GM12878 (cell line): Measurements from ENCODE around the gene CD48. TPM values are rescaled to one million over a fixed set of nuclear protein-coding genes. Genes with fewer than 3 reads are reported as not detected.

Experiments used
- ATAC-seq: fragments of 200-7000 bp; cut with Tn5 transposase; 3 replicates; pipeline ENCODE4 v1.9.1; 2020; ENCODE audit warnings: mild to moderate bottlenecking, moderate library complexity
- BruUV-seq: library from RNA; stranded (reverse); fragments of 400-500 nt; replicated peaks from 2 replicates; lab custom pipeline; 2021; lab: Mats Ljungman, UMichigan
- CTCF ChIA-PET: fragments of 300-600 bp; sonication (Branson Sonifier 250); formaldehyde crosslinking; extraction: SDS; loops from one replicate; lab custom pipeline; 2021; ENCODE audit warnings: inconsistent platforms; lab: Yijun Ruan, JAX
- POLR2A ChIA-PET: fragments of 350-600 bp; formaldehyde crosslinking; extraction: SDS; loops from one replicate; lab custom pipeline; 2021; ENCODE audit warnings: inconsistent platforms; lab: Charles Lee
- RAD21 ChIA-PET: fragments of 300-600 bp; sonication (Branson Sonifier 250); formaldehyde crosslinking; loops from one replicate; lab custom pipeline; 2023; ENCODE audit warnings: antibody characterized with exemption; ENCODE audit not compliant: unreplicated experiment; lab: Charles Lee
- SMC1A ChIA-PET: fragments of 300-600 bp; sonication (Branson Sonifier 250); formaldehyde crosslinking; loops from one replicate; lab custom pipeline; 2023; ENCODE audit not compliant: unreplicated experiment, uncharacterized antibody; lab: Charles Lee
- DNase-seq: peaks from one replicate; pipeline ENCODE4 v3.0.0-alpha.2; 2011; ENCODE audit warnings: low read depth, low spot score
- FAIRE-seq: peaks from 3 replicates; lab custom pipeline; 2011; peaks lifted over from hg19 to GRCh38; lab: Jason Lieb, UNC
- H2AFZ ChIP-seq: 2 replicates; pipeline ENCODE4 v1.6.0; 2011; ENCODE audit warnings: low read depth, low read length, control low read depth; ENCODE audit not compliant: control insufficient read depth
- H3K27ac ChIP-seq: 2 replicates; pipeline ENCODE4 v1.5.1; 2011; ENCODE audit warnings: control low read depth; ENCODE audit not compliant: control insufficient read depth, insufficient read depth
- H3K27me3 ChIP-seq, 2 experiments: replicated peaks in 1 of 2; 2 replicates each; pipeline versions ENCODE4 v1.6.0 to v1.6.1; 2011; ENCODE audit warnings: low read length in 1 of 2; ENCODE audit not compliant: control insufficient read depth in 2 of 2, insufficient read depth in 2 of 2
- H3K36me3 ChIP-seq, 2 experiments: 2 replicates each; pipeline ENCODE4 v1.5.1; 2011; ENCODE audit warnings: low read length in 1 of 2; ENCODE audit not compliant: control insufficient read depth in 2 of 2, insufficient read depth in 2 of 2
- H3K4me1 ChIP-seq: 2 replicates; pipeline ENCODE4 v1.6.1; 2011; ENCODE audit warnings: mild to moderate bottlenecking, low read length, moderate library complexity, mixed read lengths; ENCODE audit not compliant: control insufficient read depth, insufficient read depth
- H3K4me2 ChIP-seq: 2 replicates; pipeline ENCODE4 v1.6.0; 2011; ENCODE audit warnings: control low read depth; ENCODE audit not compliant: control insufficient read depth, insufficient read depth
- H3K4me3 ChIP-seq: fragments of 200-600 bp; sonication (generic); 2 replicates; pipeline ENCODE4 v1.5.1; 2016
- H3K79me2 ChIP-seq: 2 replicates; pipeline ENCODE4 v1.6.0; 2011; ENCODE audit warnings: low read length; ENCODE audit not compliant: control insufficient read depth, insufficient read depth
- H3K9ac ChIP-seq: 2 replicates; pipeline ENCODE4 v1.8.0; 2011; ENCODE audit warnings: low read length, control low read depth, mixed read lengths; ENCODE audit not compliant: control insufficient read depth, insufficient read depth
- H3K9me3 ChIP-seq: replicated peaks from 3 replicates; pipeline ENCODE4 v1.5.1; 2011; ENCODE audit warnings: mild to moderate bottlenecking, low read length; ENCODE audit not compliant: control insufficient read depth, insufficient read depth
- H4K20me1 ChIP-seq: 2 replicates; pipeline ENCODE4 v1.6.0; 2011; ENCODE audit not compliant: control insufficient read depth, insufficient read depth
- BHLHE40 ChIP-seq, 2 experiments: fragments of 450-650 bp in 1 of 2; IDR thresholded peaks; 2 replicates each; pipeline ENCODE4 v1.6.1; 2011 to 2017; ENCODE audit warnings: low read depth in 2 of 2, borderline replicate concordance in 1 of 2, improper control_type of control experiment in 1 of 2, low read length in 1 of 2, mild to moderate bottlenecking in 1 of 2
- EP300 ChIP-seq, 2 experiments: fragments of 150-350 bp in 1 of 2; IDR thresholded peaks; 2 replicates each; pipeline ENCODE4 v1.6.1; 2011 to 2012; ENCODE audit warnings: low read depth in 2 of 2, low read length in 2 of 2, borderline replicate concordance in 1 of 2, improper control_type of control experiment in 1 of 2, inconsistent platforms in 1 of 2; ENCODE audit not compliant: control insufficient read depth in 1 of 2
- HDGF ChIP-seq: fragments of 450-650 bp; IDR thresholded peaks from 2 replicates; pipeline ENCODE4 v1.6.1; 2016; ENCODE audit warnings: antibody characterized with exemption
- LARP7 ChIP-seq: fragments of 450-650 bp; IDR thresholded peaks from 2 replicates; pipeline ENCODE4 v1.6.1; 2017; ENCODE audit warnings: mild to moderate bottlenecking
- MEF2B ChIP-seq: fragments of 450-650 bp; IDR thresholded peaks from 2 replicates; pipeline ENCODE4 v1.6.1; 2018; ENCODE audit warnings: mild to moderate bottlenecking, moderate library complexity; ENCODE audit not compliant: partially characterized antibody, poor library complexity, severe bottlenecking
- NR2C2 ChIP-seq: IDR thresholded peaks from 2 replicates; pipeline ENCODE4 v1.6.1; 2011; ENCODE audit warnings: borderline replicate concordance, low read depth; ENCODE audit not compliant: control insufficient read depth, insufficient read length
- POLR2AphosphoS5 ChIP-seq: IDR thresholded peaks from 2 replicates; pipeline ENCODE4 v1.6.1; 2011; ENCODE audit warnings: mild to moderate bottlenecking, low read length, inconsistent platforms
- TAF1 ChIP-seq: IDR thresholded peaks from 2 replicates; pipeline ENCODE4 v1.6.1; 2011; ENCODE audit warnings: mild to moderate bottlenecking, low read depth, low read length, borderline replicate concordance
- TCF3 ChIP-seq: IDR thresholded peaks from 2 replicates; pipeline ENCODE4 v1.6.1; 2012; ENCODE audit warnings: low read depth, mild to moderate bottlenecking, low read length, borderline replicate concordance; ENCODE audit not compliant: insufficient read depth
- WGBS: methylation state at CpG from one replicate; pipeline ENCODE4 v1.1.6; 2016; ENCODE audit warnings: low lambda C conversion rate; ENCODE audit not compliant: insufficient replicate concordance, insufficient coverage; ENCODE audit errors: missing lambda C conversion rate; 5-methylcytosine and 5-hydroxymethylcytosine counted together
- in situ Hi-C: fragments of 300-500 bp; cut with MboI; formaldehyde crosslinking; loops from 9 replicates; pipeline ENCODE4 v1.14.3; 2018; ENCODE audit warnings: mixed read lengths
- intact Hi-C: fragments of 100-400 bp; cut with micrococcal nuclease; formaldehyde crosslinking; loops from one replicate; pipeline ENCODE4 v1.14.2; 2022; ENCODE audit not compliant: unreplicated experiment
- polyA plus RNA-seq, 11 experiments: library from polyadenylated mRNA; depleted of rRNA in 4 of 11; unstranded in 6 of 11; stranded (reverse) in 5 of 11; fragments of >200 nt; fragmentation: Nextera tagmentation in 4 of 11; fragmentation: Illumina TruSeq in 1 of 11; extraction: Ambion mirVana in 4 of 11; extraction: Trizol in 1 of 11; gene quantifications; 1 replicate in 1 of 11; 2 replicates in 10 of 11; pipeline versions ENCODE4 v1.2.1 to v1.2.3, GENCODE V29; 2011 to 2016; ENCODE audit warnings: inconsistent platforms in 2 of 11, missing spikeins in 2 of 11, low read depth in 1 of 11
- total RNA-seq, 4 experiments: library from RNA; depleted of rRNA in 3 of 4; stranded (reverse); fragments of >200 nt in 3 of 4; fragmentation: Illumina TruSeq in 1 of 4; extraction: Trizol in 1 of 4; gene quantifications; 2 replicates each; pipeline versions ENCODE4 v1.2.1 to v1.2.3, GENCODE V29; 2013 to 2021
- TF ChIP-seq, protein P1 (sequence below): fragments of 450-650 bp; IDR thresholded peaks from 2 replicates; pipeline ENCODE4 v1.6.1; 2017; ENCODE audit warnings: mild to moderate bottlenecking, moderate library complexity

CD48 gene
- total and polyA plus RNA-seq, 10 of the 15 experiments (the other 5 are each of a cell fraction or from before 2014, with no cell fraction given), result 302 to 1,315 (median 430) TPM

- TF ChIP-seq EP300 (IDR thresholded peaks at IDR 0.05; ENCODE audit: borderline replicate concordance in 1 of 2, control insufficient read depth in 1 of 2, low read depth in 2 of 2, low read length in 2 of 2), result no peak
- TF ChIP-seq LARP7, result no peak
- no peak for TF ChIP-seq TCF3
Observed at GRCh38 chr1:160680399-160680798, 31.2 kb downstream of the CD48 start (continued).

DNA sequence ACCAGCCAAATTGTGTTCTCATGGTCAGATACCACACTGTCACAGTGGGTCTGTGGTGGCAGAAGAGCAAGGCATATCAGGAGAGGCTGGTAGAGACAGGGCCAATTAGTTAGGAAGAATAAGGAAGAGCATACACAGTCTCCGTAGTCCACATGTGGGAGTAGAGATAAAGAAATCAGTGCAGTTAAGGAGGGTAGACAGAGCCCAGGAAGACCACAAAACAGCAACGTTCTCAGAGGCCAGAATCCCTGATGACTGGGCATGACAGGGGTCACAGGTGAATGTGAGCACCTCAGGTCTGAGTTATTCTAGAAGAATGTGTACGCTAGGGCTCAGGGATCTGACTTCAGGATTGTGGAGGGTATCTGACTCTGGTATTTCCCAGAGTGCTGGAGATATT is 31.7 kb downstream of the CD48 start:
- SMC1A ChIA-PET, result interaction anchor here (0.6 to 7.6 kb wide), 10 partner anchors 16 to 334 kb away, joined by 3 to 79 read pairs (median 8); partner anchors contain the start of gene SLAMF1
- no peak overlapping the region for H3K27ac ChIP-seq
- POLR2A ChIA-PET, result interaction anchor here (1.1 to 1.7 kb wide), 4 partner anchors 23 to 88 kb away, joined by 3 to 9 read pairs (median 4); partner anchors contain the start of gene SLAMF7
- BruUV-seq, result no TSS peak
- H3K9ac ChIP-seq, result no peak overlapping the region
- intact Hi-C loops, result loop anchor here (5.0 kb wide), 1 partner anchor 32 kb away; the partner anchor contains the start of gene CD48
- peaks cover 37% of the 10 kb centered on the region for H3K4me1 ChIP-seq
- no peak for FAIRE-seq
- CTCF ChIA-PET, result interaction anchor here (1.0 to 9.8 kb wide), 16 partner anchors 7 to 274 kb away, joined by 3 to 95 read pairs (median 12); partner anchors contain the start of gene CD48
- RAD21 ChIA-PET, result interaction anchor here (0.7 to 2.6 kb wide), 9 partner anchors 8 to 310 kb away, joined by 3 to 18 read pairs (median 5); no protein-coding TSS in a partner anchor
- ATAC-seq, result no peak
- no peak overlapping the region for H3K4me3 ChIP-seq
- H3K36me3 ChIP-seq, result peaks cover 51 to 66% of the 10 kb centered on the region in 2 experiments
- DNase-seq, result no peak
- TF ChIP-seq NR2C2 (no peak), MEF2B (no peak), POLR2AphosphoS5 (peak; percentile 76), HDGF (no peak), BHLHE40 (IDR thresholded peaks at IDR 0.05; ENCODE audit: borderline replicate concordance in 1 of 2, low read depth in 2 of 2, low read length in 1 of 2) (no peak), TCF3 (no peak), TAF1 (no peak)
- TF ChIP-seq, protein P1, sequence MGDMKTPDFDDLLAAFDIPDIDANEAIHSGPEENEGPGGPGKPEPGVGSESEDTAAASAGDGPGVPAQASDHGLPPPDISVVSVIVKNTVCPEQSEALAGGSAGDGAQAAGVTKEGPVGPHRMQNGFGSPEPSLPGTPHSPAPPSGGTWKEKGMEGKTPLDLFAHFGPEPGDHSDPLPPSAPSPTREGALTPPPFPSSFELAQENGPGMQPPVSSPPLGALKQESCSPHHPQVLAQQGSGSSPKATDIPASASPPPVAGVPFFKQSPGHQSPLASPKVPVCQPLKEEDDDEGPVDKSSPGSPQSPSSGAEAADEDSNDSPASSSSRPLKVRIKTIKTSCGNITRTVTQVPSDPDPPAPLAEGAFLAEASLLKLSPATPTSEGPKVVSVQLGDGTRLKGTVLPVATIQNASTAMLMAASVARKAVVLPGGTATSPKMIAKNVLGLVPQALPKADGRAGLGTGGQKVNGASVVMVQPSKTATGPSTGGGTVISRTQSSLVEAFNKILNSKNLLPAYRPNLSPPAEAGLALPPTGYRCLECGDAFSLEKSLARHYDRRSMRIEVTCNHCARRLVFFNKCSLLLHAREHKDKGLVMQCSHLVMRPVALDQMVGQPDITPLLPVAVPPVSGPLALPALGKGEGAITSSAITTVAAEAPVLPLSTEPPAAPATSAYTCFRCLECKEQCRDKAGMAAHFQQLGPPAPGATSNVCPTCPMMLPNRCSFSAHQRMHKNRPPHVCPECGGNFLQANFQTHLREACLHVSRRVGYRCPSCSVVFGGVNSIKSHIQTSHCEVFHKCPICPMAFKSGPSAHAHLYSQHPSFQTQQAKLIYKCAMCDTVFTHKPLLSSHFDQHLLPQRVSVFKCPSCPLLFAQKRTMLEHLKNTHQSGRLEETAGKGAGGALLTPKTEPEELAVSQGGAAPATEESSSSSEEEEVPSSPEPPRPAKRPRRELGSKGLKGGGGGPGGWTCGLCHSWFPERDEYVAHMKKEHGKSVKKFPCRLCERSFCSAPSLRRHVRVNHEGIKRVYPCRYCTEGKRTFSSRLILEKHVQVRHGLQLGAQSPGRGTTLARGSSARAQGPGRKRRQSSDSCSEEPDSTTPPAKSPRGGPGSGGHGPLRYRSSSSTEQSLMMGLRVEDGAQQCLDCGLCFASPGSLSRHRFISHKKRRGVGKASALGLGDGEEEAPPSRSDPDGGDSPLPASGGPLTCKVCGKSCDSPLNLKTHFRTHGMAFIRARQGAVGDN, result no peak
- TF ChIP-seq, all 136 proteins: peak for 1
- H3K79me2 ChIP-seq, result peaks cover 35% of the 10 kb centered on the region
- H3K27me3 ChIP-seq, result no peaks in the 10 kb centered on the region
- WGBS, result 73% methylated on average over 3 of the region's 3 CpGs
- in situ Hi-C loops, result loop anchor here (5.0 kb wide), 2 partner anchors 87 to 272 kb away; partner anchors contain the start of gene ITLN2
- H4K20me1 ChIP-seq, result peaks cover 3% of the 10 kb centered on the region
- no peak overlapping the region for H3K4me2 ChIP-seq
- no peak overlapping the region for H2AFZ ChIP-seq
- no peaks in the 10 kb centered on the region for H3K9me3 ChIP-seq
